ENCODE results near the gene ING3. TPM values are rescaled to one million over a fixed set of nuclear protein-coding genes. Genes with fewer than 3 reads are reported as not detected.

ING3 gene
- total and polyA plus RNA-seq, 9 of the 15 experiments (the other 6 are each of a cell fraction or from before 2014, with no cell fraction given): 22.8 to 233 (median 50.4) TPM

DNA sequence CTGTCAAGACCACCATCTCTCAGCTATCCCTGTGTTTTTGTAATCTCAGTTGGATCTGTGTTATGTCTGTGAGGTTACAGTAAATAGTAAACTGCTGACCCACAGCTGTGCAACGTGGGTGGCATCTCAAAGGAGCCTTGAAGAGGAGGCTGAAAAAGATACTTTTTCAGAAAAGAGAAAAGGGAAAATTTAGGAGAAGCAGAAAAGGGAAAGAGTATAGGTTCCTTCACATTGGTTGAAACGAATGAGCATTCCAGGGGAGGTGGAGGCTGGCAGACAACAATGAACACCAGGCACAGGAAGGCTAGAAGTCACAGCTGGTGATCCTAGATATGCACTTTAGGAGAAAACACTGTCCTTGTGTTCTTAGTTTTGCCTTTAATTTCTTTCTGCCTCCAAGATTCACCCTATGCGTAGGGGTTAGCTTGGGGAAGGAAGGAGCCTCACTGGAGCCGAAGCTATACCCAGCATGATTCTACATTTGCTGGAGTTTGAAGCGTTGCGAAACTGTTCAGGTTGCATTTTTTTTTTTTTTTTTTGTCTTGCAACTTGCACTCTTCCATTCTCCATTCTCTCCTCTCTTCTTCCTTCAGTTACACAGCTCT lies 56.2 kb downstream of the ING3 start (continued):
- TF ChIP-seq RBM25 (IDR thresholded peaks at IDR 0.05; ENCODE audit: low read depth, low read length, severe bottlenecking) (no peak), CXXC5 (CRISPR knock-in tag; IDR thresholded peaks at IDR 0.05) (peak; percentile 40; the same call in 1 of the 2 replicates), ZNF79 (CRISPR knock-in tag; IDR thresholded peaks at IDR 0.05; ENCODE audit: low read depth) (no peak), TBL1XR1 (IDR thresholded peaks at IDR 0.05; ENCODE audit: low read length in 2 of 2) (peak in 1 of 2 experiments; percentile 50; a peak in 1 of 4 replicates), HLTF (IDR thresholded peaks at IDR 0.05) (no peak), STAG1 (CRISPR knock-in tag; IDR thresholded peaks at IDR 0.05; ENCODE audit: borderline replicate concordance) (no peak), ZNF24 (IDR thresholded peaks at IDR 0.05) (no peak), GTF2F1 (IDR thresholded peaks at IDR 0.05; ENCODE audit: low read depth, low read length) (no peak), ZNF146 (CRISPR knock-in tag; IDR thresholded peaks at IDR 0.05; ENCODE audit: unreplicated experiment) (no peak), FOS (IDR thresholded peaks at IDR 0.05; ENCODE audit: extremely low read depth, insufficient read length) (no peak), SMARCA4 (IDR thresholded peaks at IDR 0.05) (peak; percentile 87), ZNF780A (CRISPR knock-in tag; IDR thresholded peaks at IDR 0.05) (no peak), POLR2G (IDR thresholded peaks at IDR 0.05; ENCODE audit: low read depth, low read length) (no peak), SLC30A9 (CRISPR knock-in tag; IDR thresholded peaks at IDR 0.05) (0 out of 2 replicates have a peak, but pooled peaks have one; percentile 13), POLR3G (IDR thresholded peaks at IDR 0.05; ENCODE audit: extremely low read depth, insufficient read length, insufficient replicate concordance) (no peak), MXI1 (IDR thresholded peaks at IDR 0.05; ENCODE audit: low read depth, low read length) (no peak), EGR1 (conservative IDR thresholded peaks at IDR 0.05) (peak; percentile 83), E2F5 (CRISPR knock-in tag; IDR thresholded peaks at IDR 0.05) (no peak), ZNF239 (CRISPR knock-in tag; IDR thresholded peaks at IDR 0.05) (no peak), ZNF76 (CRISPR knock-in tag; IDR thresholded peaks at IDR 0.05; ENCODE audit: borderline replicate concordance) (no peak), USF1 (CRISPR knock-in tag; IDR thresholded peaks at IDR 0.05) (no peak)
- TF ChIP-seq, protein P1, sequence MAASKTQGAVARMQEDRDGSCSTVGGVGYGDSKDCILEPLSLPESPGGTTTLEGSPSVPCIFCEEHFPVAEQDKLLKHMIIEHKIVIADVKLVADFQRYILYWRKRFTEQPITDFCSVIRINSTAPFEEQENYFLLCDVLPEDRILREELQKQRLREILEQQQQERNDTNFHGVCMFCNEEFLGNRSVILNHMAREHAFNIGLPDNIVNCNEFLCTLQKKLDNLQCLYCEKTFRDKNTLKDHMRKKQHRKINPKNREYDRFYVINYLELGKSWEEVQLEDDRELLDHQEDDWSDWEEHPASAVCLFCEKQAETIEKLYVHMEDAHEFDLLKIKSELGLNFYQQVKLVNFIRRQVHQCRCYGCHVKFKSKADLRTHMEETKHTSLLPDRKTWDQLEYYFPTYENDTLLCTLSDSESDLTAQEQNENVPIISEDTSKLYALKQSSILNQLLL (CRISPR knock-in tag; IDR thresholded peaks at IDR 0.05; ENCODE audit: borderline replicate concordance): 0 out of 2 replicates have a peak, but pooled peaks have one; percentile 10
- TF ChIP-seq, protein P2, sequence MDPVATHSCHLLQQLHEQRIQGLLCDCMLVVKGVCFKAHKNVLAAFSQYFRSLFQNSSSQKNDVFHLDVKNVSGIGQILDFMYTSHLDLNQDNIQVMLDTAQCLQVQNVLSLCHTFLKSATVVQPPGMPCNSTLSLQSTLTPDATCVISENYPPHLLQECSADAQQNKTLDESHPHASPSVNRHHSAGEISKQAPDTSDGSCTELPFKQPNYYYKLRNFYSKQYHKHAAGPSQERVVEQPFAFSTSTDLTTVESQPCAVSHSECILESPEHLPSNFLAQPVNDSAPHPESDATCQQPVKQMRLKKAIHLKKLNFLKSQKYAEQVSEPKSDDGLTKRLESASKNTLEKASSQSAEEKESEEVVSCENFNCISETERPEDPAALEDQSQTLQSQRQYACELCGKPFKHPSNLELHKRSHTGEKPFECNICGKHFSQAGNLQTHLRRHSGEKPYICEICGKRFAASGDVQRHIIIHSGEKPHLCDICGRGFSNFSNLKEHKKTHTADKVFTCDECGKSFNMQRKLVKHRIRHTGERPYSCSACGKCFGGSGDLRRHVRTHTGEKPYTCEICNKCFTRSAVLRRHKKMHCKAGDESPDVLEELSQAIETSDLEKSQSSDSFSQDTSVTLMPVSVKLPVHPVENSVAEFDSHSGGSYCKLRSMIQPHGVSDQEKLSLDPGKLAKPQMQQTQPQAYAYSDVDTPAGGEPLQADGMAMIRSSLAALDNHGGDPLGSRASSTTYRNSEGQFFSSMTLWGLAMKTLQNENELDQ (CRISPR knock-in tag; IDR thresholded peaks at IDR 0.05; ENCODE audit: borderline replicate concordance): no peak
